ENCODE results near the gene FOXP2. TPM values are rescaled to one million over a fixed set of nuclear protein-coding genes. Genes with fewer than 3 reads are reported as not detected.

Gene FOXP2
- total and polyA plus RNA-seq, 2 donors (not counting 3 experiments of a cell fraction or from before 2014, with no cell fraction given): 0.37 to 2.7 TPM

GRCh38 chr7:114478384-114478783, 63.8 kb downstream of the FOXP2 start:
- no peak overlapping the region for H3K9ac ChIP-seq (replicated peaks; ENCODE audit: extremely low read depth, insufficient read depth, low read length)
- H3K9me1 ChIP-seq (replicated peaks; ENCODE audit: control insufficient read depth, extremely low read depth, insufficient read depth, low read length): no peaks in the 10 kb centered on the region
- no peak overlapping the region for H2AFZ ChIP-seq (ENCODE audit: low read depth, low read length)
- no peaks in the 10 kb centered on the region for H3K36me3 ChIP-seq (ENCODE audit: control insufficient read depth in 2 of 2, extremely low read depth in 1 of 2, insufficient read depth in 2 of 2, low read length in 2 of 2)
- dilution Hi-C loops (cut with MboI; ENCODE audit: extremely low pct_ligation_motif_present, low sequenced_read_pairs): no loop called here
- no peaks in the 10 kb centered on the region for H3K79me2 ChIP-seq (ENCODE audit: control insufficient read depth, insufficient read depth, low read length)
- H3K4me2 ChIP-seq (ENCODE audit: insufficient read depth, low read length): no peak overlapping the region
- no peak overlapping the region for H3K4me3 ChIP-seq (replicated peaks in 1 of 3; ENCODE audit: insufficient read depth in 1 of 3, low read depth in 1 of 3, low read length in 3 of 3)
- ChIA-PET POLR2A (no interaction called here), CTCF (no interaction called here)
- no peaks in the 10 kb centered on the region for H3K9me3 ChIP-seq (replicated peaks; ENCODE audit: control insufficient read depth, insufficient read depth, low read length)
- H3K27ac ChIP-seq (ENCODE audit: insufficient read depth, low read depth, low read length): no peak overlapping the region
- TF ChIP-seq MAX (IDR thresholded peaks at IDR 0.05; ENCODE audit: insufficient read depth, insufficient read length) (no peak), POLR2A (IDR thresholded peaks at IDR 0.05; ENCODE audit: low read depth, low read length) (no peak)
- FAIRE-seq: no peak
- H4K20me1 ChIP-seq (replicated peaks; ENCODE audit: control insufficient read depth, extremely low read depth, insufficient read depth, low read length): no peaks in the 10 kb centered on the region
- no peaks in the 10 kb centered on the region for H3K4me1 ChIP-seq (ENCODE audit: control insufficient read depth, extremely low read depth, insufficient read depth, low read length)
- intact Hi-C loops (cut with micrococcal nuclease): no loop called here
- DNase-seq (ENCODE audit: low read depth, low spot score): no peak
- BruUV-seq (replicated peaks): no TSS peak
- no peaks in the 10 kb centered on the region for H3K27me3 ChIP-seq (ENCODE audit: control insufficient read depth in 2 of 2, insufficient read depth in 2 of 2, low read length in 2 of 2)

- CTCF ChIA-PET: interaction anchor here (1.5 kb wide), 1 partner anchor 55 kb away, joined by 3 read pairs; no protein-coding TSS in a partner anchor
- POLR2A ChIA-PET: no interaction called here
- no peaks in the 10 kb centered on the region for H3K27me3 ChIP-seq (ENCODE audit: control insufficient read depth in 2 of 2, insufficient read depth in 2 of 2, low read length in 2 of 2)
- intact Hi-C loops (cut with micrococcal nuclease): no loop called here
- H3K9me3 ChIP-seq (replicated peaks; ENCODE audit: control insufficient read depth, insufficient read depth, low read length): no peaks in the 10 kb centered on the region
- no peaks in the 10 kb centered on the region for H4K20me1 ChIP-seq (replicated peaks; ENCODE audit: control insufficient read depth, extremely low read depth, insufficient read depth, low read length)
- H3K79me2 ChIP-seq (ENCODE audit: control insufficient read depth, insufficient read depth, low read length): no peaks in the 10 kb centered on the region
- H3K4me2 ChIP-seq (ENCODE audit: insufficient read depth, low read length): no peak overlapping the region
- dilution Hi-C loops (cut with MboI; ENCODE audit: extremely low pct_ligation_motif_present, low sequenced_read_pairs): no loop called here
- H3K36me3 ChIP-seq (ENCODE audit: control insufficient read depth in 2 of 2, extremely low read depth in 1 of 2, insufficient read depth in 2 of 2, low read length in 2 of 2): no peaks in the 10 kb centered on the region
- TF ChIP-seq FOS (IDR thresholded peaks at IDR 0.05; ENCODE audit: borderline replicate concordance, insufficient read depth, low read length): no peak
- no peak for TF ChIP-seq POLR2A (IDR thresholded peaks at IDR 0.05; ENCODE audit: low read depth, low read length)
- TF ChIP-seq MAX (IDR thresholded peaks at IDR 0.05; ENCODE audit: insufficient read depth, insufficient read length): no peak
- no peak for TF ChIP-seq CTCF (IDR thresholded peaks at IDR 0.05; ENCODE audit: extremely low read depth in 1 of 2, insufficient read depth in 1 of 2, low read depth in 1 of 2, low read length in 2 of 2)
- TF ChIP-seq POLR2AphosphoS5 (IDR thresholded peaks at IDR 0.05; ENCODE audit: insufficient read depth, low read depth, low read length): no peak
- TF ChIP-seq GATA2 (IDR thresholded peaks at IDR 0.05; ENCODE audit: insufficient read depth, insufficient read length, low read depth, low read length): no peak
- TF ChIP-seq JUN (IDR thresholded peaks at IDR 0.05; ENCODE audit: borderline replicate concordance, insufficient read depth, insufficient read length, low read depth): no peak
- TF ChIP-seq EZH2 (IDR thresholded peaks at IDR 0.05; ENCODE audit: borderline replicate concordance, low read depth, low read length, severe bottlenecking): no peak
- TF ChIP-seq MYC (IDR thresholded peaks at IDR 0.05; ENCODE audit: low read depth, low read length): no peak
- no peak overlapping the region for H3K9ac ChIP-seq (replicated peaks; ENCODE audit: extremely low read depth, insufficient read depth, low read length)
- DNase-seq (ENCODE audit: low read depth, low spot score): peak; percentile 66
- BruUV-seq (replicated peaks): no TSS peak
- H2AFZ ChIP-seq (ENCODE audit: low read depth, low read length): no peak overlapping the region
- no peak overlapping the region for H3K4me3 ChIP-seq (replicated peaks in 1 of 3; ENCODE audit: insufficient read depth in 1 of 3, low read depth in 1 of 3, low read length in 3 of 3)
- H3K9me1 ChIP-seq (replicated peaks; ENCODE audit: control insufficient read depth, extremely low read depth, insufficient read depth, low read length): no peaks in the 10 kb centered on the region
- FAIRE-seq: peak; percentile 55
- no peak overlapping the region for H3K27ac ChIP-seq (ENCODE audit: insufficient read depth, low read depth, low read length)
- peaks cover 5% of the 10 kb centered on the region for H3K4me1 ChIP-seq (ENCODE audit: control insufficient read depth, extremely low read depth, insufficient read depth, low read length)
These were observed 67.4 kb downstream of the FOXP2 start for GRCh38 chr7:114481999-114482398.

All from endothelial cell of umbilical vein (primary cell).